HG02610 (cell line): ENCODE results near the gene PIKFYVE.
"Not testable (repeated sequence)": the region's sequence is repeated elsewhere in the genome, so short reads cannot be mapped to it uniquely, and the experiment has no call there.

Experiments used
- ATAC-seq: cut with Tn5 transposase; IDR thresholded peaks from one replicate; pipeline ENCODE4 v1.9.1; 2021; ENCODE audit warnings: mild to moderate bottlenecking, moderate library complexity; ENCODE audit not compliant: unreplicated experiment

Gene PIKFYVE, protein sequence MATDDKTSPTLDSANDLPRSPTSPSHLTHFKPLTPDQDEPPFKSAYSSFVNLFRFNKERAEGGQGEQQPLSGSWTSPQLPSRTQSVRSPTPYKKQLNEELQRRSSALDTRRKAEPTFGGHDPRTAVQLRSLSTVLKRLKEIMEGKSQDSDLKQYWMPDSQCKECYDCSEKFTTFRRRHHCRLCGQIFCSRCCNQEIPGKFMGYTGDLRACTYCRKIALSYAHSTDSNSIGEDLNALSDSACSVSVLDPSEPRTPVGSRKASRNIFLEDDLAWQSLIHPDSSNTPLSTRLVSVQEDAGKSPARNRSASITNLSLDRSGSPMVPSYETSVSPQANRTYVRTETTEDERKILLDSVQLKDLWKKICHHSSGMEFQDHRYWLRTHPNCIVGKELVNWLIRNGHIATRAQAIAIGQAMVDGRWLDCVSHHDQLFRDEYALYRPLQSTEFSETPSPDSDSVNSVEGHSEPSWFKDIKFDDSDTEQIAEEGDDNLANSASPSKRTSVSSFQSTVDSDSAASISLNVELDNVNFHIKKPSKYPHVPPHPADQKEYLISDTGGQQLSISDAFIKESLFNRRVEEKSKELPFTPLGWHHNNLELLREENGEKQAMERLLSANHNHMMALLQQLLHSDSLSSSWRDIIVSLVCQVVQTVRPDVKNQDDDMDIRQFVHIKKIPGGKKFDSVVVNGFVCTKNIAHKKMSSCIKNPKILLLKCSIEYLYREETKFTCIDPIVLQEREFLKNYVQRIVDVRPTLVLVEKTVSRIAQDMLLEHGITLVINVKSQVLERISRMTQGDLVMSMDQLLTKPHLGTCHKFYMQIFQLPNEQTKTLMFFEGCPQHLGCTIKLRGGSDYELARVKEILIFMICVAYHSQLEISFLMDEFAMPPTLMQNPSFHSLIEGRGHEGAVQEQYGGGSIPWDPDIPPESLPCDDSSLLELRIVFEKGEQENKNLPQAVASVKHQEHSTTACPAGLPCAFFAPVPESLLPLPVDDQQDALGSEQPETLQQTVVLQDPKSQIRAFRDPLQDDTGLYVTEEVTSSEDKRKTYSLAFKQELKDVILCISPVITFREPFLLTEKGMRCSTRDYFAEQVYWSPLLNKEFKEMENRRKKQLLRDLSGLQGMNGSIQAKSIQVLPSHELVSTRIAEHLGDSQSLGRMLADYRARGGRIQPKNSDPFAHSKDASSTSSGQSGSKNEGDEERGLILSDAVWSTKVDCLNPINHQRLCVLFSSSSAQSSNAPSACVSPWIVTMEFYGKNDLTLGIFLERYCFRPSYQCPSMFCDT (N-terminal part only)

GRCh38 chr2:208265801-208266552, at the start of gene PIKFYVE:
PIKFYVE (plus strand) TSS chr2:208266255; CDS start chr2:208271520, 5,265 bp downstream.
- ATAC-seq: peak; percentile 85

DNA sequence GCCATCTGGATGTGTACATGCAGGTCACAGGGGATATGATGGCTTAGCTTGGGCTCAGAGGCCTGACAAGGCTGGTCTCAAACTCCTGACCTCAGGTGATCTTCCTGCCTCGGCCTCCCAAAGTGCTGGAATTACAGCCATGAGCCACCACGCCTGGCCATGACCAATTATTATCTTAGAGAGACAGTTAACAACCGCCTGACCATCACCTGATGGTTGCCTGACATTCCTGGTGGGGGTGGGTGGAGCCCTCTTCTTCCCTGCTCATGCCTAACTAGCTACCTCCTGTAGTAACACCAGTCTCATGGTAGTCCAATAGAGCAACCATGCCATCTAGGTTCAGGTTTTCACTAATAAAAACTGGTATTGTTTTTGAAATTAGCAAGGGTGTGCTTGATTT, 44.2 kb upstream of the PIKFYVE start:
- ATAC-seq: not testable (repeated sequence)

DNA sequence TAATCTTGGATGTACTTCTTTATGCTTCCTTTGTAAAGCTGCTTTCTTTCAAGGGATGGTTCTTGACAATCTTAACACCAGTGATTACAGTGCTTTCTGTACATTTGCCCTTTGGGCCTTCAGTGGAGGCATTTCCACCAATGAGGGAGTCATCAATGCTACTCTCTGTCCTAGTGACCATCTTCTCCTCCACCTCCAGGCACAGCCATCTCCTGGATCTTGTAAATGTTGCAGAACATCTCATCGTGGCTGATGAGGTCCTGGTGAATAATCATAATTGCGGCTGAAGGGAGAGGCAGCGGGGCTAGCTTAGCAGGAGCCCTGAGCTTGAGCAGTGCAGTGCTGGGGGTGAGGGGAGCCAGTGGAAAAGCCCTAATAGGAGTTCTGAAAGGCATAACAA, 43.7 kb upstream of the PIKFYVE start:
- ATAC-seq: no peak

DNA sequence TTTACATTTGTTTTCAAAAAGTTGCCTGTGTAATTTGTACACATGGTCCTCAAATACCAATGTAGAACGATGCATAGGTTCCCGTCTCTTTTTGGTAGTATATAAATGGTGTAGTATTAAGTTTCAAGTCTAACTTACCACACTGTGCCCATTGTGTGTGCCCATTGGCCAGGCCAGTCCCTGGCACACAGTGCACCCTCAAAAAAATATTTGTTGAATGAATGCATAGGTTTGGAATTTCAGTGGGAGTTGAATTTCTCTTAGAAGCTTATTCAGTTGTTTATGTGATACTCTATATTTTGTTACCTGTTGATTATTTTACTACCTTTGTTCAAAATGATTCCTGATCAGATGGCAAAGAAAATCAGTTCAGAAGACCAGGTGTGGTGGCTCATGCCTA, 41.3 kb upstream of the PIKFYVE start:
- no peak for ATAC-seq

GRCh38 chr2:208227581-208228232, 38.3 kb upstream of the PIKFYVE start:
- ATAC-seq: no peak

- no peak for ATAC-seq
These were observed 37.6 kb upstream of the PIKFYVE start for GRCh38 chr2:208228476-208228875.

DNA sequence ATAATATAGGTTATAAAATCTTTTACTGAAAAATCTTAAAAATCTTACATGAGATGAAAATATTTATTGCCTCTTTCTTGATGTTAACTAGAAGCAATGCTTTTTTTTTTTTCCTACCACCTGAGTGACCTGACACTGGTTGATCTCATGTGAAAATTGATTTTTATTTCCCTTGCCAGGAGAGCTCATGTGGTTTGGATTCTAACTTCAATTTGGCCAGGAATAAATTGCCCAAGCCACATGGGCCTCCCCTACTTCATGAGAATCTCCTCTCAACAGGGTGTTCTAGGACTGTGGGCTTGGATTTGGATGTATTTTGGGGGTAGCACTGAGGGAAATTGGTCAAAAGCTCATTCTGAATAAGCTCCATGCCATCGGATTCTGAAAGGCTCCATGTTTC, 31.3 kb upstream of the PIKFYVE start:
- no peak for ATAC-seq

- ATAC-seq: no peak
These were observed 30.2 kb upstream of the PIKFYVE start for GRCh38 chr2:208235860-208236259.

DNA sequence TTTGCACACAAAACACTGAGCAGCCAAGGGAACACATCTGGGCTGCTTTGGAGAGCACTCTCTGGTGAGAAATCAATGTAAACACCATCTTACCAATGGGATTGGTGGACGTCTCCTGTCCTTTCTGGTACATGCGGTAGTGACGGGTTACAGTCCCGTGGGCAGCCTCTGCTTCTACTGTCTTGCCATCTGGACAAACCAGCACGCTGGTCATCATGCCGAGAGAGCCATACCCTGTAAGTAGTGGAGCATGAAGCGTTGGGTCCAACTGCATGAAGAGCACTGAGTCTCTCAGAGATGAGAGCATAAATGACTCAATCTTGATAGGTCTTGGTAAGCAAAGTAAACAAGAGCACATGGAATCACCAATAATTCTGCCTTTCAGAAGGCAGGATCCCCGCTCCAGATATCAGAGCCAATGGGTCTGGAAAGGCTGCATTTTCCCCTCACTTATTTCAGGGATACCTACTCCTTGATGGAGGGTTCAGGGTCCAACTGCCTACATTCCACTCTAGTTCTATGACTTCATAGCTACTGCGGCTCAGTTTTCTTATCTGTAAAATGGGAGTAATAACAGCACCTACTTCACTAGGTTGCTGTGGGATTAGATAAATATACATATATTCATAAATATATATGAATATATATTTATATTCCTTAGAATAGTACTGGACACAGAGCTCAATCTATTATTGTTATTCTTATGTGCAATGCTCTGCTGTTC, 26.1 kb upstream of the PIKFYVE start:
- ATAC-seq: no peak

GRCh38 chr2:208240619-208241209, 25.3 kb upstream of the PIKFYVE start:
- ATAC-seq: no peak

GRCh38 chr2:208244422-208244821, 21.6 kb upstream of the PIKFYVE start:
- no peak for ATAC-seq

- no peak for ATAC-seq
These were observed 20.3 kb upstream of the PIKFYVE start for GRCh38 chr2:208245746-208246145.

DNA sequence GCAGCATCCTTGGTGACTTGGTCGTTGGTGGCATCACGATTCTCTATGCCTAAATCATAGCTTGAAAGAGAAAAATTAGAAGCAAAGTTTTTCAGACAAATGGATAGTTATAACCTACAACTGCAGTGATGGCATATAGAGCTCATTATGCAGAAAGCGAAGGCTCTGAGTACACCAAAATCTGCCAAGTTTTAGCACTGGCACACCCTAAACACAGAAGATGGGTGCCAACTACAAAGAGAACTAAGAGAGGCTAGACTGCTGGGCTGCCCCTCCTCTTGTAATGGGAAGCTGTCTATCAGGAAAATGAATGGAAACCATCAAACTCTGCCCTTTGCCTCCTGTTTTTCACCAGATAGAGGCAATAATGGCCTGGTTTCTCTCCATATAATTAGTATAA, 17.5 kb upstream of the PIKFYVE start:
- ATAC-seq: no peak

GRCh38 chr2:208249296-208249695, 16.8 kb upstream of the PIKFYVE start:
- ATAC-seq: no peak

DNA sequence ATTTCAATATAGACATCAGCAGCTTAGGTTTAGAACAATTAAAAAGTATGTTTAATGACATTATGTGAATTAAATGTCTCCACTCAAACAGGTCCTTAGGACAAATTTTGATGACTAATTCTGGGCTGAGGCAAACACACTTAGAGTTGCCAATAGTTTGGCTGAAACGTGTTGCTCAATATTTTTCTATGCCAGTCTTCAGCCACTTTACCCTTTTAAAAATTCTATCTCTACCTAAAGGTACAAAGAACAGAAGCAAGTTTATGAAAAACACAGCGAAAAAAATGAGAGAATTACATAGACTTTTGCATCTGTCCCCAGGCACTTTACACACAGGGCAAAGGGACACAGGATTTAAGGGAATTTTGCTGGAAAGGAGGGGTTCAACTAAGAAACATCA, 15.7 kb upstream of the PIKFYVE start:
- ATAC-seq: no peak

GRCh38 chr2:208251098-208251497, 15.0 kb upstream of the PIKFYVE start:
- ATAC-seq: no peak

DNA sequence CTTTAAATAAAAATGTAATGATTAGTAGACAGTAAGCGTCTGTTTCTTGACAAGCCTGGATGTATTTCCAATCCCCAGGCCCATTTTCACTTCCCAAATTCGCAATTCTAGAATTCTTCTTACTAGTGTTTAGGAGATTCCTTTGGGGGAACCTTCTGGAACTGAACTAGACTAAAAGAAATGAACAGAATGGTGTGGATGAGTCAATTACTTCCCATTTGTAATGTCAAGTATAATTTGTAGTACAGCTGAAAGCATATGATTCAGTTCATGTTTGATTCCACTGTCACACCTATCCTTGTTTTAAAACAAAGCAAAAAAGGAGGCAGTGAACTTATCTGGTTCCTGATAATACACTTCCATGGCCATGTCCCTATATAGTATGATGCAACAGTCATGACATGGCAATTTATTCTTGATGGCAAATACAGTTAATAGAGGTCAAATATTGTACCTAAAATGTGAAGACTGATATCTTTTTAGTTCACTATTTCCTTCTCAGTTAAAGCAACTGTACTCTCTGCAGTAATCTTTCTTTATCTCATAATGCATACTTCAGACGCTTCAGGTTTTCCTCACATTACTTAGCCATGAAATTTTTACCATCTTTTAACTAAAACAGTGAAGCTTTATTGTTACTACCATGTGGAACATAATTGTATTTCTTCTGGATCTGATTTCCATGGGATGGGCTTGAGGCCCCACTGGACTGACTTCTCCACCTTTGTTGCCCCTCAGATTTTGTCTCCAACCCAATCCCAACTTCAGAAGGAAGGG, 13.2 kb upstream of the PIKFYVE start:
- no peak for ATAC-seq

- ATAC-seq: no peak
These were observed 12.4 kb upstream of the PIKFYVE start for GRCh38 chr2:208253600-208254117.
